Activated CD8-positive, alpha-beta memory T cell treated with anti-CD3 and anti-CD28 coated beads, Interleukin-2, amount 50 U/mL, for 1 hour (primary cell): ENCODE measurements around the gene DCDC1.
"Not testable (repeated sequence)": the region's sequence is repeated elsewhere in the genome, so short reads cannot be mapped to it uniquely, and the experiment has no call there.

Experiments used
- DNase-seq: peaks from one replicate; pipeline ENCODE4 v3.0.0-alpha.2; 2020; ENCODE audit errors: extremely low read depth

The DCDC1 gene

DNA sequence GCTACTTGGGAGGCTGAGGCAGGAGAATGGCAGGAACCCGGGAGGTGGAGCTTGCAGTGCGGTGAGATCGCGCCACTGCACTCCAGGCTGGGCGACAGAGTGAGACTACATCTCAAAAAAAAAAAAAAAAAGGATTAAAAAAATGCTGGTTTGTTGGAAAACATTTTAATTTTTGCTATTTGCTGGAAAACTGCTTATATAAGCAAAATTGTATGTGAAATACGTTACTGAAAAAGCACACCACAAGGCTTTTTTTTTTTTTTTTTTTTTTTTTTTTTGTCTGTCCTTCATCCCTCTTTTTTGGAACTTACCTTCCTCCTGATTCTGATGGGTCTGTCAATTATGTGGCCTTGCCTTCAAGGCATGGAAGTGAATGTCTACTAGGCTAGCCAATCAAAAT, 40.8 kb downstream of the DCDC1 start:
- no peak for DNase-seq

- no peak for DNase-seq
These were observed 42.1 kb downstream of the DCDC1 start for GRCh38 chr11:31327417-31327816.

- DNase-seq = no peak
These were observed 42.9 kb downstream of the DCDC1 start for GRCh38 chr11:31326470-31327148.

DNA sequence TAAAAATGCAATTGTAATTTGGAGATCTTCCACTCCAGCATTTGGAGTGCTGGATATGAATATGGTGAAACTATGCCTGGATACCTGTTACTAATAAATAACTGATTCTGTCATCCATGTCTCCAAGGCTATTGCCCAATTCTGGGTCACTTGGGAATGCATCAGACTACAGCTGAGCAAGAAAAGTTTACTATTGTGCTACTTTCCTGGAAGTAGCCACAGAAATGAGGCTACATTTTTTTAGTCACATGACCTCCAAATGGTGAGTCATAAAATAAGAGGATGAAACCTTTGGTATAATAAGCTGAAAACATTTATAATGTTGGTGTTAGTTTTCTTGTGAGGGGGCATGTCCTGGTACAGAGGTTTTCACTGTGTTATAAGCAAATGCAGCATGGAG, 44.4 kb downstream of the DCDC1 start:
- no peak for DNase-seq

DNA sequence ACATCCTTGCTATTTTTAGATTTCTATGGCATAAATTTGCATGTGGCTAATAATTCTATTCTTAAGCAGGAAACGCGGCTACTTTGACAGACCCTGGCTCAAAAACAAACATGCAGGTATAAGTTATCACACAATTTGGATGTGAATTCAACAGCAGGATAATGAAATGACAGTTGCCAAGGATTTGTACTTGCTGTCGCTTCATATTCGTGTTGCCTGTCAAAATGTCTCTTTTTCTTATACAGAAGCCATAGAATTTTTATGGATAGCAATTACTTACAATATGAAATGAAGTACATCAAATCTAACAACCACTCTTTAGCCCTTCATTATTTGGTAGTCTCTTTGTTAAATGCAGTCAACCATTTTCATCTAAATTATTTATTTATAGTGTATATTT, 46.4 kb downstream of the DCDC1 start:
- no peak for DNase-seq

DNA sequence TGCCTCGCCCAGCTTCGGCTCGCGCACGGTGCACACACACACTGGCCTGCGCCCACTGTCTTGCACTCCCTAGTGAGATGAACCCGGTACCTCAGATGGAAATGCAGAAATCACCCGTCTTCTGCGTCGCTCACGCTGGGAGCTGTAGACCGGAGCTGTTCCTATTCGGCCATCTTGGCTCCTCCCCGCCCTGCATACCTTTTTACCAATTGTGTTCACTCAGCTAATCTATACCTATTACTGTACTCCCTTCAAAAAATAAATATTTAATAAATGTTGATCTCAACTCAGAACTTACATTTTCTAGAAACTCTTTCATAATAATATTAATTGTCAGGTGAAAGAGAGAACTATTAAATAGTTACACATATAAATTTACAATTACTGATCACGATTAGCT, 48.0 kb downstream of the DCDC1 start:
- not testable (repeated sequence) for DNase-seq

GRCh38 chr11:31303644-31304180, 65.8 kb downstream of the DCDC1 start:
- DNase-seq = no peak

DNA sequence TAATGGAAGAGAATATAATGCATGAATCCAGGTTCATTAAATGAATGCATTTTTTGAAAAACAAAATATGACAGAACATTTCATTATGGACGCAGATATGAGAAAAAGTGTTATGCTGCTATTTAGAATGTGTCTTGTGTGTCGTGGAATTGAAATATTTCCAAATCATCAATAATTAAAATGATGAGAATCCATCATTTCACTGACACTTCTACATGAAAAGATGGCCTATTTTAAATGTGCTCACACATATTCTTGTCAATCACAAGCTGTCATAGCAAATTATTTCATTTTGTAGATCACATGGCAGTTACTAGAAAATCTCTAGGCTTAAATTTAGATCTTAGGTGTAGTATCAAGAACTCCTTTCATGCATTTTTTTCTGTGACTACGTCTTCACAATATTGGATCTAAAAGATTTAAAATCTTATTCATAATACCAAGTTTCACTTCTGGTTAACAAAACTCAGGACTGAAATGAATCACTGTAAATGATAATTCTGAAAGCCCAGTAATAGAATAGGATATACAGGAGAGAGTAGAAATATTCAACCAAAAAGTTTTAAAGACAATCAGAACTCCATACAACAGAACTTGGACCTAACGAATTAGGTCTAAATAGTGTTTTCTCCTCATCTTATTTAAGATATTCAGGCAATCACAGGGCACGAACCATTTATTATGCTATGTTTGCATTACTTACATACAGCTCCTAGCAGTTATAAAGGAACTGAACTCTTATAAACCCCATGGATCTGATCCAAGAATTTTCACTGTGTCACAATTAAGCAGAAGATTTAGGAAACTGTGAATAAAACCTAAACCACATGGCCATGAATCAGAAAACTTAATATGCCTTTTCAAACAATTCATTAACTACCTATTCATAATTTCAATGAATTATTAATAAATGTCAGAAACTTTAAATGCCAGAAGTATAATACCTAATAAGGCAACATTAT, 67.7 kb downstream of the DCDC1 start:
- DNase-seq = no peak

DNA sequence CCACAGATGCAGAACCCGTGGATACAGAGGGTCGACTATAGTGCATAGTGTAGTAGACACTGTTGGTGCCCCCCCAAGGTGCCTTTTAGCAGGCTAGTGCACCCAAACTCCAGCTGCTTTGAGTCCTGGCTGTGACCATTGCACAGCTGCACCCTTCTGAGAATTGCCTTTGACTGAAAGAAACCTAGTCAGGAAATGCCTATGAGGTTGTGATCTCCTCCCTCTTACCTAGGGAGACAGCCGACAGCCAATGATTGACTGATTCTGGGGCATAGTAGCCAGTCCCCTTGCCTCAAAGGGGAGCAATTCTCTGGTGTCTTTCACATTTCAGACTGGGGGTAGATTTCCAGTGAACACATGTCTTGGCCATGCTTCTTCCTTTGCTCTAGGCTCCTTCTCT, 74.2 kb downstream of the DCDC1 start:
- no peak for DNase-seq

- DNase-seq = not testable (repeated sequence)
These were observed 96.0 kb downstream of the DCDC1 start for GRCh38 chr11:31273527-31273926.

DNA sequence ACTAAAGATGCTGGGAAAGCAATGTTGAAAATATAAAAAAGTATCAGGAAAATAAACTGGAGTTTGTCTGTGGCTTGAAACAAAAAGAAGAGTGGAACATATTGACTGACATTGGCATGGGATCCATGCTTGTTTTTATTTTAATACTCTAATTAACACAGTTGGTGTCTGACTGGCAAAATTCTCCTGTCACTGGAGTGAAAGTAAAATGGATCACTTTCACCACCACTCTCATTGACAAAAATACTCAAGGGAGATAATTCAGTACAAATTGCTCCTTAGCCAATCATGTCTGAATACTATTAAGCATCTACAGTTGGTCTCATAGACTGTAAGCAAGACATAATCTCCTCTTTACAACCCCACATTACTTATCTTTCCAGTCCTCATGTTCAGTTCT, 101.8 kb downstream of the DCDC1 start:
- DNase-seq = no peak

GRCh38 chr11:31264834-31265233, 104.7 kb downstream of the DCDC1 start:
- DNase-seq = no peak

DNA sequence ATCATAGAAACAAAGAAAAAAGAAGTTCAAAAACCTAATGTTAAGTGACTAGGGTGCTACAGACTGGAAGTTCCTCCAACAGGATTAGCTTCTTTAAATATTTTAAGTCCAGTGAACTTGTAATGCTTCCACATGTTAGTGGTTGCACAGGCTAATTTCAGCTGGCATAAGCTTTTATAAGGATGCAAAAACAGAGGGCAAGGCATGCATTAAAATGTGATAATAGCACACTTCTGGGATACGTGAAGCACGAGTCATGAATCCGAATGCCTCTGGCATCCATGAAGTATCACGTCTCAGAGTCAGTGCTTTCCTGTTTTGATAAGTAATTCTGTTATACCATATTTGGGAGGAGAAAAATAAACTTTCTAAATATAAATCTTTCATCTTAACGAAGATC, 106.8 kb downstream of the DCDC1 start:
- DNase-seq = no peak

DNA sequence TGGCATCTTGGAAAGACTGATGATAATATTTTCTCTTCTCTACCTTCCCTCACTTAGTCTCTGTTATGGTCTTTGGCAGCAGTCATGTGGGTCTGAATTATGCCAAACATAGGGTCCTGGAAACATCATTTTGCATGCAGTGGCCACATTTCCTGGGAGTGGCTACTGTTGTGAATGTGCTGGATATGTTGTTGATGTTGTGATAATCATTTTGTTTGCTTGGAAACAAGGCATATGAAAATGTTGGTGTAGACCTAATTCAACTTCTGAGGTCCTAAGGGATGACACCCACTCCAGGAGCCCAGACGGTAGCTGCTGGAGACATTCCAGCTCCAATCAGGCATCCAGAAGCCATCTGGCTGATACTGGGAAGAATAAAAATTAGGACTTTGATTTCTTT, 109.7 kb downstream of the DCDC1 start:
- DNase-seq = no peak

DNA sequence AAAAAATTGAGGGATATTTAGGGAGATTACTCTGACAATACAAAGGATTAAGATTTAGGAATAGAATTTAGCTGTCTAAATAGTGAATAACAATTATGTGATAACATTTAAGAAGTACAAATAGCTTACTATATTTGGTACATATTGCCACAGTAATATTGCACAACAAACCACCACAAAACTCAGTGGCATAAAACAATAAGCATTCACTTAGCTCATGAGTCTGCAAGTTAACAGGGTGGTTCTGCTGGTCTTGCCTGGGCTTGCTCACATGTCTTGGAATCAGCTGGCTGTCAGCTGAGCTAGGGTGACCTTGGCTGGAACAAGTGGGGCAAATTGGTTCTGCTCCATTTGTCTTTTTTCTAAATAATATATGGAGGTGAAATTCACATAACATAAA, 115.1 kb downstream of the DCDC1 start:
- no peak for DNase-seq

DNA sequence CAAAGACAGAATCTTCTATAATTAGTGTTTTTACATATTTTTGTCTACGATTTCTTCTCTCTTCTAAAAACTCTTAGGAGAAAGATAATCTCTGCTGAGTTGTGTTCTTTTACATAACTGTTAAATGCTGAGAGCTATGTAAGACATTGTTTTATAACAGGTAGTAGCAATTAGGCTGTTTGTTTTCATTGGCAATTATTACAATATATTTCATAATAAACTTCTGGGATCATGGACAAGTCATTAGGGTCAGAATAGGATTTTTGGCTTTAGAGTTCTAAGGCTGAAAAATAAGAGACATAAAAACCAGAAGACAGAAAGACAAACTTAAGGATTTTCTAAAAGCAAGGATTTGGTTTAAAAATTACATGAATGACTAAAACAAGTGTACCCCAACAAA, 120.8 kb downstream of the DCDC1 start:
- DNase-seq = no peak

GRCh38 chr11:31247321-31247720, 122.2 kb downstream of the DCDC1 start:
- no peak for DNase-seq

DNA sequence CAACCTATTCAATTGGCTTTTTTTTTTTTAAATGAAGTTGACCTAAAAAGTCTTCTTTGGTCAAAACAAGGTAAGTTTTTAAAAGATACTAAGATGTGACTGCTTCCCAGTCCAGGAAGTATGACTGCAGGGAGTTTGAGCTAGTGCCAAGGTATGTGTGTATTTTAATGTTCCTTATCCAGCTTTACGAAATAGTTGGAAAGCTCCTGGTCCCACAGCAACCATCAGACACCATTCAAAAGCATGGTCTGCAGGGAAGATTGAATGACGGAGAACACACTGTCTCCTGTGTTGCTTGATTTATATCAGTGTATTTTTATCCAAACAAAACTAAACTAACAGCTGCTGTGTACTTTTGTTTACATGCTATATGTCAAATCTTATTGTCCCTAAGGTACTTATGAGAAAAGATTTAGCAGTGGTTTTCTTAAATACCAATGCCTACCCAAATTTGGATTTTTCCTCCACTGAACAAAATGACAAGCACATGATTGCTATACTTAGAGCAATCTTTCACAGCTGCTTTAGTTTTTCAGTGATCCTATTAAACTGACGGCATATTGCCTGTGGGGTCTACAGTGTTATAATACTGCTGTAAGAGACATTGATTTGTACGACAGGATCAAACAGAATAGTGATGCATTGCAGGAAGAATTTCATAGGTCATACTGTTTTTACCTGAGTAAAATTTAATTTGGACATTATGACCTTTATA, 122.9 kb downstream of the DCDC1 start:
- no peak for DNase-seq

DNA sequence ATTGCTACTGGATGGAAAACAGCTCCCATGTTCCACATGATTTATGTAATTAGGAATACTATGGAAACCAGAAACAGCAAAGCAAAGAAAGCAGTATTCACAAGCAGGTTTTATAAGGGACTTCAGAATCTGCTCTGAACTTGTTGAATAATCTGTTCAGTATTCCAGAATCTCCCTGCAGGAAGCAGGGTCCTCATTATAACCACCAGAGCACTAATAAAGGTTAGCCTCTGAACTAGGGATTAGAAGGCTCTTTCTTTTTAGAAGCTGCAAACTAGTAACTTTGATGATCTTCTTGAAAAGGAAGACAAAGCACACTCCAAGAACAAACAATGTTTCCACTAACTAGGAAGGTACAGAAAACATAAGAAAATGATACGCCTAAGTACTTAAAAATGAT, 125.8 kb downstream of the DCDC1 start:
- no peak for DNase-seq

DNA sequence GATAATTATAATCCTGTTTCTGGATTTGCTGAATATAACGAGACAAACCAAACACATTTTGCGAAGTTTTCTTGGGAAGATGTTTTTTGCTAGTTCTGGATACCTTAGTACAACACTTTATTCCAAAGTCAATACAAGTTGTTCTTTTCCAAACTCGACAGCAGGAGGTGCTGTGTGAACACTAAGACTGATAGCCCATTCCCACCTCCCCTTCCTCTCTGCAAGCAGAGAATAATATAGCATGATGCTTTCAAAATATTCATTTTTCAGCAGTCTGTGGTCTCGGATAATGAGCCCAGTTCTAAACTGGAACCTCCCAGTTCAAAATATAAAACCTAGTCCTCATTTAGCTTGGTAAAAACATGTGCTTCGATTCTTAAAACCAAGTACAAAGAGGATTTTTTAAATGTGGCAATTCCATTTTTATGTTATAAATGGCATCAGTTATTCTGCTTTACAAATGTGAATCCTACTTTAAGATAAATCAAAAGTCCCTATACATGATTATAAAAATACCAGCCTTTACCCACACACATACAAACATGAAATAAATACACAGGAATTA, 129.1 kb downstream of the DCDC1 start:
- DNase-seq = no peak

GRCh38 chr11:31237819-31238760, 131.4 kb downstream of the DCDC1 start:
- no peak for DNase-seq
